Measurements from ENCODE around the gene PICK1.

PICK1 gene

GRCh38 chr22:38017272-38017920 lies 39.8 kb upstream of the PICK1 start:
- 0 out of 2 replicates have a peak, but pooled peaks have one; percentile 1 for TF ChIP-seq CTCF (IDR thresholded peaks at IDR 0.05; ENCODE audit: low read depth, low read length)
- no peak overlapping the region for H3K4me3 ChIP-seq (ENCODE audit: low read depth, low read length)
- H3K9me3 ChIP-seq (ENCODE audit: severe bottlenecking): no peaks in the 10 kb centered on the region
- H3K36me3 ChIP-seq: no peaks in the 10 kb centered on the region
- no peaks in the 10 kb centered on the region for H3K27me3 ChIP-seq (ENCODE audit: insufficient read depth, low read depth, severe bottlenecking)
- H3K27ac ChIP-seq: no peak overlapping the region
- DNase-seq: no peak

GRCh38 chr22:38017939-38018885 lies 39.0 kb upstream of the PICK1 start:
- H3K27me3 ChIP-seq (ENCODE audit: insufficient read depth, low read depth, severe bottlenecking): no peaks in the 10 kb centered on the region
- no peak for TF ChIP-seq CTCF (IDR thresholded peaks at IDR 0.05; ENCODE audit: low read depth, low read length)
- H3K36me3 ChIP-seq: no peaks in the 10 kb centered on the region
- no peaks in the 10 kb centered on the region for H3K9me3 ChIP-seq (ENCODE audit: severe bottlenecking)
- H3K27ac ChIP-seq: no peak overlapping the region
- no peak overlapping the region for H3K4me3 ChIP-seq (ENCODE audit: low read depth, low read length)
- no peak for DNase-seq

- H3K4me3 ChIP-seq (ENCODE audit: low read depth, low read length): no peak overlapping the region
- DNase-seq: no peak
- H3K36me3 ChIP-seq: no peaks in the 10 kb centered on the region
- no peaks in the 10 kb centered on the region for H3K9me3 ChIP-seq (ENCODE audit: severe bottlenecking)
- H3K27me3 ChIP-seq (ENCODE audit: insufficient read depth, low read depth, severe bottlenecking): no peaks in the 10 kb centered on the region
- TF ChIP-seq CTCF (IDR thresholded peaks at IDR 0.05; ENCODE audit: low read depth, low read length): no peak
- H3K27ac ChIP-seq: no peak overlapping the region
Observed at GRCh38 chr22:38018938-38019827, 38.0 kb upstream of the PICK1 start.

GRCh38 chr22:38021206-38021605 lies 36.0 kb upstream of the PICK1 start:
- DNase-seq: no peak
- Histone ChIP-seq H3K36me3 (no peaks in the 10 kb centered on the region), H3K4me3 (ENCODE audit: low read depth, low read length) (no peak overlapping the region), H3K27ac (no peak overlapping the region), H3K27me3 (ENCODE audit: insufficient read depth, low read depth, severe bottlenecking) (no peaks in the 10 kb centered on the region), H3K9me3 (ENCODE audit: severe bottlenecking) (no peaks in the 10 kb centered on the region)
- no peak for TF ChIP-seq CTCF (IDR thresholded peaks at IDR 0.05; ENCODE audit: low read depth, low read length)

GRCh38 chr22:38023045-38023444 lies 34.2 kb upstream of the PICK1 start:
- no peak for DNase-seq
- no peak for TF ChIP-seq CTCF (IDR thresholded peaks at IDR 0.05; ENCODE audit: low read depth, low read length)
- Histone ChIP-seq H3K27ac (no peak overlapping the region), H3K4me3 (ENCODE audit: low read depth, low read length) (no peak overlapping the region), H3K27me3 (ENCODE audit: insufficient read depth, low read depth, severe bottlenecking) (no peaks in the 10 kb centered on the region), H3K36me3 (no peaks in the 10 kb centered on the region), H3K9me3 (ENCODE audit: severe bottlenecking) (no peaks in the 10 kb centered on the region)

Measured in WERI-Rb-1 (cell line).